Gastrocnemius medialis (tissue), 4 donors: ENCODE results near the gene MEF2C.

Experiments
- CTCF ChIP-seq, 5 experiments: fragments of 450-650 bp in 3 of 5; fragments of 200-600 bp in 2 of 5; sonication (generic) in 2 of 5; IDR thresholded peaks in 4 of 5; conservative IDR thresholded peaks in 1 of 5; 1 replicate in 4 of 5; 2 replicates in 1 of 5; pipeline ENCODE4 v1.5.1; 2016 to 2019; ENCODE audit warnings: antibody characterized with exemption in 5 of 5, mild to moderate bottlenecking in 3 of 5, moderate library complexity in 3 of 5
- POLR2A ChIP-seq, 2 donors: fragments of 450-650 bp; IDR thresholded peaks; one replicate each; pipeline ENCODE4 v1.6.1; 2017; ENCODE audit warnings: antibody characterized with exemption in 2 of 2, mild to moderate bottlenecking in 2 of 2, moderate library complexity in 2 of 2

GRCh38 chr5:88743231-88743834 lies 139.7 kb downstream of the MEF2C start:
- no peak for TF ChIP-seq POLR2A (IDR thresholded peaks at IDR 0.05)
- no peak for TF ChIP-seq CTCF (IDR thresholded peaks at IDR 0.05 in 4 of 5, conservative IDR thresholded peaks at IDR 0.05 in 1 of 5)
